HG03196 (cell line): Measurements from ENCODE around the gene FOS.
"Not testable (repeated sequence)": the region's sequence is repeated elsewhere in the genome, so short reads cannot be mapped to it uniquely, and the experiment has no call there.

ENCODE experiments used
- ATAC-seq: cut with Tn5 transposase; IDR thresholded peaks from one replicate; pipeline ENCODE4 v1.9.1; 2021; ENCODE audit not compliant: unreplicated experiment

Gene FOS

DNA sequence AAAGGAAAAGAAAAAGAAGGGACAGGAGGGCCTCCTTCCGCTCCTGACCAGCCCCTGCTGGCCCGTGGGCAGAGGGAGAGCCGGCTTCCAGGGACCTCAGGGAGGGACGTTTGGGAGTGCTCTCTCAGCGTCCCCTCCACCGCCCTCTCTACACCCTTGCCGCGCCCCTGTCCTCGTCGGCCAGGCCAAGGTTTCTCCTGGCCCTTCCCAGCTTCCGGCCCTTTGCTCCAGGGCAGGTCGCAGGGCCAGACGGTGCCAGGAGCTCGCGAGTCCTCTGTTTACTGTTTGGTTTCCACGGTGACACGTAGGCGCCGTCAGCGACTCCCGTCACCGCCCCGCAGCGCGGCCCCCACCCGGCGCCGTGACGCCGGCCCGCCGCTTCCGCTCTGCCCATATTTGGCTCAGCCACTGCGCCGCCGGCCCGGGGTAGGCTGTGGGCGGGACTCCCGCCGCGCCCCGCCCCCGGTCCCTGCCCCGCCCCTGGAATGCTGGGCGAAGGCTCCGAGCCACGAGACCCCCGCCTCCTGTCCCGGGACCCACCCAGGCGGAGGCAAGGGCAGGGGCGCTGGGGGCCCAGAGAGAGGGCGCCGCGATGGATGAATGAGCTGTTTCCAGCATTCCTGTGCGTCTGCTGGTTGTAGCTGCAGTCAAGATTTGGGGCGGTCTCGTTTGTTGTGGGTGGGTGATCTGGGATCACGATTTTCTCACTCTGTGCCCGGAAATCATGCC, 15.5 kb downstream of the FOS start:
- ATAC-seq: peak; percentile 94

DNA sequence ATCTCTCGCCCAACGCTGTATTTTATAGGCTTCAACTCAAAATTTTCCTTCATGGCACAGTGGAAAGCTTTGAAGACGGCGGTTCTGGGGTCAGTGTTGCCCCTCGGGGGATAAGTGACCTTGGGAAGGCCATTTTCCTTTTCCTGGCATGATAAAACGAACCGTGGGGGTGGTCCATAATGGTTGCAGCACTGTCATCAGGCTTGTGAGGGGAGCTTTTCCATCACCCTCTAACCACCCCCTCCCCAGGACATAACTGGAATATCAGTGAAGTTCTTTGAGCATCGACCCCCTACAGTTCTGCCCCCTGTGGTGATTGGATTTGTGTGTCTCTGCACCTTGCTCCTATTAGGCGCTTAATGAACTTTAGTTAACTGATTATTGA, 16.0 kb downstream of the FOS start:
- no peak for ATAC-seq

DNA sequence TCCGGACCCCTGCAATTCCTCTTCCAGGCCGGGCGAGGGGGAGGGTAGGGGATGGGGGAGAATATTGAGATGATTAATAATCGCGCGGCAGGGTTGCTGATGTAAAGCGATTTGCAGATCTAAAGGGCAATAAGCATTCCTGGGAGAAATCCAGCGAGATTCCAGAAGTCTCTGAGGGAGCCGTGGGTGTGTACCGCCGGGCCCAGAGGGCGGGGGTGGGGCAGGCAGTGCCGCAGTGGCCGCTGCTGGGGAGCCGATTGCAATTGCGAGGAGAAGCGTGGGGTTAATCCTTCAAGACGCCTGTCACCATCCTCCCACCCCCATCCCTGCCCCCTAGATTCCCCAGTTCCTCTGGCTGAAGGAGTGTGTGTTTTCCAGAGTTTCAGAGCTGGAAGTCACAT, 16.4 kb downstream of the FOS start:
- no peak for ATAC-seq

DNA sequence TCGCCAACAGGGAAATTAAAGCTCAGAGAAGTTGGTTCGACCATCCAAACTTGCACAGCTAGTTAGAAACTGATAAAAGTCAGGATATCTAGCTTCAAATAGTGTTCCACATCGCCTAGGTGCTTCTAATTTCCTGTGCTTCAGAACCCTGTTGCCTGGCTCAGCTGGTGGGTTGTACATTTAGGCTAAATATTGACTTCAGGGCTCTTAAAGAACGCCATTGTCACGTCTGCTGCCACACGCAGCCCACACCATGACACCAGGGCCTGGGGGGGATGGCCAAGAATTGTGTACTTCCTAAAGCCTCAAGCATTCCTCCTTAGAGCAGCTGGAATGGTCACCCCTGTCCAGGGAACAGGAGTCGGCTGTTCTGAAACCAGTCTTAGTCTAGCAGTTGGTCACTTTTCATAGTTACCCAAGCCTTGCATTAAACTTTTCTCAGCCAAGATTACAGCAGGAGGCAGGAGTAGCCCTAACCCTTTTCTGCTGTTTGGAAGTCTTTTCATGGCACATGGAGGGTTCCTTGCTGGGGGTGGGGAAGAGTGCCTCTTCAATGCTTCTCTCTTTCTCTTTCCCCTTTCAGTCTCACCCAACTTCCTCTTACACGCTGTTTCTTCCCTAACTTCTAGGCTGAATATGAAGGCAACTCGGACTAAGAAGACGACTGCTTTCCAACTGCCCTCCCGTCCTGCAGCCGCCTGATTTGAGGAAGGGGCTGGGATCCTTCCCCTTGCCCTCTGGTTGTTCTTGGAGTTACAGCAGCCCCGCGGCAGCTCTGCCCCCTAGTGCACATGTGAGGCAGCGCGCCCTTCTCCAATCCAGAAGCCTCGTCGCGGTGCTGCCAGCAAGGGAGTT, 17.1 kb downstream of the FOS start:
- no peak for ATAC-seq

GRCh38 chr14:75297411-75298040, 18.9 kb downstream of the FOS start:
- ATAC-seq: no peak

- ATAC-seq: no peak
Observed at GRCh38 chr14:75298187-75298965, 19.7 kb downstream of the FOS start.

GRCh38 chr14:75299059-75299458, 20.4 kb downstream of the FOS start:
- ATAC-seq: no peak

DNA sequence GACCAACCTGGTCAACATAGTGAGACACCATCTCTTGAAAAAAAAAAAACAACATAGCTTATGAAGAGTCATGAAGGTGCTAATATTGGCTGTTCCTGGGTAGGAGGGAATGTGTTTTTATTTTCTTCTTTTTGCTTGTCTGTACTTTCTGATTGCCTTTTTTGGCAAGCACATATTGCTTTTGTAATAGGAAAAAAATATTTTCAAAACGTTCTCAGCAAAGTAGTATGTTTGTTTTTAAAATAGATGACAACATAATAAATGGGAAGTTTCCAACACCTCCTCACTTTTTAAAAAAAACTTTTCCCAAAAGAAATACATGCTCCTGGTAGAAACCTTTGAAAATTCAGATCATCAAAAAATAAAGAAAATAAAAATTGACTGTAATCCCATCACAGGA, 20.9 kb downstream of the FOS start:
- ATAC-seq: no peak

DNA sequence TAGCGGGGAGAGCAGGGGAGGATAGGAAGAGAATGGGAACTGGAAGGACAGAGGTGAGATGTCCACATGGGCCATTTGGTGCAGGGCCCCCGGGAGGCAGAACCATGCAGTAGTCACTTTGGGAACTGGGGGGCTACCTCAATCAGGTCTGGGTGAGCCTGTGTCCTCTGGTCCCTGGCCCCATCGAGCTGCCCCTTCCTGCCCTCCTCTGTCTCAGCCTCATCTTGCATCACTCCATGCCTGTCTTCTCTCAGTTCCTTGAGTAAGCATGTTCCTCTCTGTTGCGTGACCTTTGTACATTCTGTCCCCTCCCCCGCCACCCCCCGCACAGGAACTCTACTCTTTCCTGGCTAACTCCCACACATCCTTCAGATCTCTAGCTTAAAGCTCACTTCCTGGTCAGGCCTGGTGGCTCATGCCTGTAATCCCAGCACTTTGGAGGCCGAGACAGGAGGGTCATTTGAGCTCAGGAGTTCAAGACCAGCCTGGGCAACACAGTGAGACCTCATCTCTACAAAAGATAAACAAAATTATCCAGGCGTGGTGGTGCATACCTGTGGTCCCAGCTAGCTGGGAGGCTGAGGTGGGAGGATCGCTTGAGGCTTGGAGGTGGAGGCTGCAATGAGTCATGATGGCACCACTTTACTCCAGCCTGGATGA, 23.2 kb downstream of the FOS start:
- no peak for ATAC-seq

DNA sequence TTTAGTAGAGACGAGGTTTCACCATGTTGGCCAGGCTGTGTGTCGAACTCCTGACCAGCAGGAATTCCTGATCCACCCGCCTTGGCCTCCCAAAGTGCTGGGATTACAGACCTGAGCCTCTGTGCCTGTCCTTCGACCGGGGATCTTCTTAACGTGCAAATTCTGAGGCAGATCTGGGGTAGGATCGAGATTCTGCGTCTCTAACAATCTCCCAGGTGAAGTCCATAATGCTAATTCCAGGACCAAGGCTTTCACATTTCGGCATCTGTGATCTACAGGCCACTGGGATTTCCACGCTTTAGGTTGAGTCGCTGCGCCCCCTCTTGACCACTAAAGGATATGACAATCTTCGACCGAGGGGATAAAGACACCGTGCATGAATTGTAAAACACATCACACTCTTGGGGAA, 24.8 kb downstream of the FOS start:
- ATAC-seq: no peak

DNA sequence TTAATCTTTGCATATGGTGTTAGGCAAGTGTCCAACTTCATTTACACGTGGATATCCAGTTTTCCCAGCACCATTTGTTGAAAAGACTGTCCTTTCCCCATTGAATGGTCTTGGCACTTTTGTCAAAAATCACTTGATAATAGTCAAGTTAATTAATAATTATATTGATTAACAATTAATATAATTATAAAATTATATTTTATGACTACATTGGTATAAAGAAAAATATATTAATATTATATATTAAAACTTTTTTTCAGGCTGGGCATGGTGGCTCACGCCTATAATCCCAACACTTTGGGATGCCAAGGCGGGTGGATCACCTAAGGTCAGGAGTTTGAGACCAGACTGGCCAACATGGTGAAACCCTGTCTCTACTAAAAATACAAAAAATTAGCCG, 27.8 kb downstream of the FOS start:
- ATAC-seq: not testable (repeated sequence)

DNA sequence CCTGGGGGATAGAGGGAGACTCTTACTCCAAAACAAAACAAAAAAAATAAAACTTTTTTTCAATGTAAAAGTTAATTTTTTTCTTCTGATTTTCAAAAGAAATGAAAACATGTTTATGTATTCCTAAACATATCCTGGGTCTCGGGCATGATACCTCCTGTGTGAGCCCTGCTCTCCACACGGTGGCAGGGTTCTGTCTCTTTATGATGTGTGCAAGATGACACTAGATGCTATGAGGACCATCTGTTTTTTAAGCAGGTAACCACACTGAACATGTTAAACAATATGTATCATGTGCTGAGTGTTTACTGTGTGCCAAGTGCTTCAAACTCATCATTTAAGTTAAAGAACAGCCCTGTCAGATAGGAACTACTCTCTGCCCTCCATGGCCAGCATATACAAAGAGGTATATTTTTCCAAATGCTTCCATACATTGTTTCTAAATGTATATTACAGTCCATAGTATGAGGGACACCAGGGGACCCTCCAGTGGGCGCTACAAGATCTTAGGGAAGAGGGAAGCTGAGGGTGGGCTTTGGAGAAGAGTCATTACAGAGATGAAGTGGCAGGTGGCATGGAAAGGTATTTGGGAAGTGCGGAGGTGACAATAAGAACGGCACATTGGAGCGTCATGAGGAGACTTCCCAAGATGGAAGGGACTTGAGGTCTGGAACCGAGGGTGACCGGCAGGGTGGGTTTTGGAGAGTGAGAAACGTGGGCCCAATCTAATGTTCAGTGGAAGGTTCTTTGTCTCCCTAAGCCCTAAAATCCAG, 28.5 kb downstream of the FOS start:
- ATAC-seq: no peak

GRCh38 chr14:75307700-75308379, 29.2 kb downstream of the FOS start:
- ATAC-seq: no peak

- ATAC-seq: not testable (repeated sequence)
Observed at GRCh38 chr14:75308991-75309390, 30.4 kb downstream of the FOS start.

DNA sequence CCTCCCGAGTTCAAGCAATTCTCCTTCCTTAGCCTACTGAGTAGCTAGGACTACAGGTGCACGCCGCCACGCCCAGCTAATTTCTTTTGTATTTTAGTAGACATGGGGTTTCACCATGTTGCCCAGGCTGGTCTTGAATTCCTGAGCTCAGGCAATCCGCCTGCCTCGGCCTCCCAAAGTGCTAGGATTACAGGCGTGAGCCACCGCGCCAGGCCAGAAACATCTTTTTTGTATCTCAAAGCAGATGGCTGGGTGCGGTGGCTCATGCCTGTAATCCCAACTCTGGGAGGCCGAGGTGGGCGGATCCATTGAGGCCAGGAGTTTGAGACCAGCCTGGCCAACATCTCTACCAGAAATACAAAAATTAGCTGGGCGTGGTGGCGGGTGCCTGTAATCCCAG, 30.9 kb downstream of the FOS start:
- not testable (repeated sequence) for ATAC-seq

DNA sequence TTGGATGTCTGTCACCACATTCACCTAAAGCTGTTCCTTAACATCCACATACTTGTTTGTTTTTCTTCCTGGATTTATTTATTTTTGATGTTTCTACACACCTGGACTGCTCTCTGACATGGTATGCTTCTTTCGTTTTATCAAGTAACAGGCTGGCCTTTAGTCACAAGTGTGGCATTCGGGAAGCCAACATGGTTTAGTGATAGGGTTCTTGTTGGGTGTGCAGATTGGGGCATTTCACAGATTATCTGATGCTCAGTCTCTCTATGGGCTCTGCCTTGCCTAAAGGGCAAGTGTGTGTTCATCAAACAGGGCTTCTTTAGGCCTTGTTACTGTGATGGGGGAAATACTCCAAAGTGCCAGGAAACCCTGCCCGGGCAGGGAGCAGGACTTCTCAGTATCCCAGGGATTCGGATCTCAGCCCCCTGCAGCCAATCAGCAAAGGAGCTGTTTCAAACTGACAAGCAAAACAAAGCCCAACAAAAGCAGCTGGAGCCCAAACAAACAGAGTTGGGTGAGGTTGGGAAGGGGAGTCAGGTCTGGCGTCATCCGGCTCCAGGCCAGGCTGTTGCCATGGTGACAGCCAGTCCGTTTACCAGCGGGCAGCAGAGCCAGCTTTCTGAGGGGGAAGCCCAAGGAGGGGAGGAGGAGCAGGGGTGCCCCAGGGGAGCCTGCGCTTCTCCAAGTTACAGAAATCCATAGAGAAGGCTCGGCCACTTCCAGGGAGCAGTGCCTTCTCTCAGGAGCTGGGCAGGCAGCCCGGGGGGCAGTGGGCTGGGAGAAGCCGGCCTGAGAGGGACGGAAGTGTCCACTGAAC, 31.9 kb downstream of the FOS start:
- no peak for ATAC-seq

DNA sequence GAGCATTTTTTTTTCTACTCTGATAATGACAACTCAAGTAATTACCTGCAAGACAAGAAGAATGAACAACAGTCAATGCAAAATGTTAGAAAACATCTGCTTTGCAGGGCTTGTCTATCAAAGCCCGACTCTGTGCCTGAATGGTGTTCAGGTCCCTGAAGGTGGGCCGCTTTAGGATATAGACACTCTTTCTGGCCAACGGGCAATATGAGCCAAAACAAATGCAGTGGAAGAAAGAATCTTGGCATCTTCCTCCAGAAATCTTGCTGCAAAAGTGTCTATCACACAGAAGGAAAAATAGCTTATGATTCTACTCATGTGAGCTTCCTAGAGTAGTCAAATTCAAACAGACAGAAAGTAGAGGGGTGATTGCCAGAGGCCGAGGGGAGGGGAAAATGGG, 32.7 kb downstream of the FOS start:
- ATAC-seq: no peak

DNA sequence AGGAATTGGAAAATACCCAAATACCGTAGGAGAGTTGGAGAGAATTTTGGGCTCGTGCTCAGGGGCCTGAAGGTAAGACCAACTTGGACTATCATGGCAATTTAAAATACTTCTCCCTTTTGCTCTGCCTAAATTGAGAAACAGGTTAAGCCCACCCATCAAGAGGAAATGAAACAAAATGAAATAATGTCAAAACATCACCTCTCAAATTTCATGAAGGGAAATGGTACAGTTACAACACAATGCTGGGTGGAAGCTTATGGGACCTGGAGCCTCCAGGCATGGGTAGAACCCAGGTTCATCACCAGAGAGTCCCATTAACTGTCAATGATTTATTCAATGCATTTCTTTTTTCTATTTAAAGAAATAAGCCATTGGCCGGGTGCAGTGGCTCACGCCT, 33.7 kb downstream of the FOS start:
- no peak for ATAC-seq

GRCh38 chr14:75313294-75313693, 34.7 kb downstream of the FOS start:
- no peak for ATAC-seq
